Measurements from ENCODE around the gene DLG2. TPM values are rescaled to one million over a fixed set of nuclear protein-coding genes. Genes with fewer than 3 reads are reported as not detected.

The DLG2 gene
- total and polyA plus RNA-seq, 2 donors (not counting 3 experiments of a cell fraction or from before 2014, with no cell fraction given) = 0.15 to 1.1 TPM

DNA sequence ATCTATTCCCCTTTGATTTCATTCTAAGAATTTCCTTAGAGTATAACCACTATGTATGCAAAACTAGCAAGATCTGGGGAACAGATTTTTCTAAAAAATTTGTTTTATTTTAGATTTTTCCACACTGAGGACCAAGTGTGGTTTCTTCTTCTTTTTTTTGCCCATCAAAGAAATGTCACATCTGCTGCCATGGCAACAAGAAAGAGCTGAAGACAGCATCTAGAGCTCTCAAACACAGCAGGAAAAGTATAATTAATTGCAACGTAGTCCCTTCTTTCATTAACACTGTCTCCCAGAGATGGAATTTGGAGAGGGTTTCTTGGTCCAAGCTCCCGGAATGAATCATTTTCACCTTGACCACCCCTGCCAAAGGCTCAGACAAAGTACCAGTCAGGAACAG is 2084.3 kb downstream of the DLG2 start:
- no peak overlapping the region for H2AFZ ChIP-seq (ENCODE audit: low read depth, low read length)
- no peak overlapping the region for H3K4me3 ChIP-seq (replicated peaks in 1 of 3; ENCODE audit: insufficient read depth in 1 of 3, low read depth in 1 of 3, low read length in 3 of 3)
- H3K4me1 ChIP-seq (ENCODE audit: control insufficient read depth, extremely low read depth, insufficient read depth, low read length) = no peaks in the 10 kb centered on the region
- no peaks in the 10 kb centered on the region for H3K79me2 ChIP-seq (ENCODE audit: control insufficient read depth, insufficient read depth, low read length)
- TF ChIP-seq FOS (IDR thresholded peaks at IDR 0.05; ENCODE audit: borderline replicate concordance, insufficient read depth, low read length) (no peak), EZH2 (IDR thresholded peaks at IDR 0.05; ENCODE audit: borderline replicate concordance, low read depth, low read length, severe bottlenecking) (no peak), POLR2AphosphoS5 (IDR thresholded peaks at IDR 0.05; ENCODE audit: insufficient read depth, low read depth, low read length) (no peak), POLR2A (IDR thresholded peaks at IDR 0.05; ENCODE audit: low read depth, low read length) (no peak), JUN (IDR thresholded peaks at IDR 0.05; ENCODE audit: borderline replicate concordance, insufficient read depth, insufficient read length, low read depth) (no peak), GATA2 (IDR thresholded peaks at IDR 0.05; ENCODE audit: insufficient read depth, insufficient read length, low read depth, low read length) (no peak), MYC (IDR thresholded peaks at IDR 0.05; ENCODE audit: low read depth, low read length) (no peak)
- TF ChIP-seq, protein P1, sequence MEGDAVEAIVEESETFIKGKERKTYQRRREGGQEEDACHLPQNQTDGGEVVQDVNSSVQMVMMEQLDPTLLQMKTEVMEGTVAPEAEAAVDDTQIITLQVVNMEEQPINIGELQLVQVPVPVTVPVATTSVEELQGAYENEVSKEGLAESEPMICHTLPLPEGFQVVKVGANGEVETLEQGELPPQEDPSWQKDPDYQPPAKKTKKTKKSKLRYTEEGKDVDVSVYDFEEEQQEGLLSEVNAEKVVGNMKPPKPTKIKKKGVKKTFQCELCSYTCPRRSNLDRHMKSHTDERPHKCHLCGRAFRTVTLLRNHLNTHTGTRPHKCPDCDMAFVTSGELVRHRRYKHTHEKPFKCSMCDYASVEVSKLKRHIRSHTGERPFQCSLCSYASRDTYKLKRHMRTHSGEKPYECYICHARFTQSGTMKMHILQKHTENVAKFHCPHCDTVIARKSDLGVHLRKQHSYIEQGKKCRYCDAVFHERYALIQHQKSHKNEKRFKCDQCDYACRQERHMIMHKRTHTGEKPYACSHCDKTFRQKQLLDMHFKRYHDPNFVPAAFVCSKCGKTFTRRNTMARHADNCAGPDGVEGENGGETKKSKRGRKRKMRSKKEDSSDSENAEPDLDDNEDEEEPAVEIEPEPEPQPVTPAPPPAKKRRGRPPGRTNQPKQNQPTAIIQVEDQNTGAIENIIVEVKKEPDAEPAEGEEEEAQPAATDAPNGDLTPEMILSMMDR (IDR thresholded peaks at IDR 0.05; ENCODE audit: extremely low read depth in 1 of 2, insufficient read depth in 1 of 2, low read depth in 1 of 2, low read length in 2 of 2) = no peak
- TF ChIP-seq, protein P2, sequence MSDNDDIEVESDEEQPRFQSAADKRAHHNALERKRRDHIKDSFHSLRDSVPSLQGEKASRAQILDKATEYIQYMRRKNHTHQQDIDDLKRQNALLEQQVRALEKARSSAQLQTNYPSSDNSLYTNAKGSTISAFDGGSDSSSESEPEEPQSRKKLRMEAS (IDR thresholded peaks at IDR 0.05; ENCODE audit: insufficient read depth, insufficient read length) = no peak
- no peaks in the 10 kb centered on the region for H4K20me1 ChIP-seq (replicated peaks; ENCODE audit: control insufficient read depth, extremely low read depth, insufficient read depth, low read length)
- ChIA-PET POLR2A (no interaction called here), CTCF (no interaction called here)
- H3K9me1 ChIP-seq (replicated peaks; ENCODE audit: control insufficient read depth, extremely low read depth, insufficient read depth, low read length) = no peaks in the 10 kb centered on the region
- no peaks in the 10 kb centered on the region for H3K9me3 ChIP-seq (replicated peaks; ENCODE audit: control insufficient read depth, insufficient read depth, low read length)
- no peaks in the 10 kb centered on the region for H3K36me3 ChIP-seq (ENCODE audit: control insufficient read depth in 2 of 2, extremely low read depth in 1 of 2, insufficient read depth in 2 of 2, low read length in 2 of 2)
- DNase-seq (ENCODE audit: low read depth, low spot score) (no peak), FAIRE-seq (no peak)
- H3K27ac ChIP-seq (ENCODE audit: insufficient read depth, low read depth, low read length) = no peak overlapping the region
- no peak overlapping the region for H3K9ac ChIP-seq (replicated peaks; ENCODE audit: extremely low read depth, insufficient read depth, low read length)
- intact Hi-C loops (cut with micrococcal nuclease) = no loop called here
- no TSS peak for BruUV-seq (replicated peaks)
- H3K4me2 ChIP-seq (ENCODE audit: insufficient read depth, low read length) = no peak overlapping the region
- H3K27me3 ChIP-seq (ENCODE audit: control insufficient read depth in 2 of 2, insufficient read depth in 2 of 2, low read length in 2 of 2) = no peaks in the 10 kb centered on the region
- dilution Hi-C loops (cut with MboI; ENCODE audit: extremely low pct_ligation_motif_present, low sequenced_read_pairs) = no loop called here
